Measurements from ENCODE around the gene SORBS1.

- TF ChIP-seq, protein P1, sequence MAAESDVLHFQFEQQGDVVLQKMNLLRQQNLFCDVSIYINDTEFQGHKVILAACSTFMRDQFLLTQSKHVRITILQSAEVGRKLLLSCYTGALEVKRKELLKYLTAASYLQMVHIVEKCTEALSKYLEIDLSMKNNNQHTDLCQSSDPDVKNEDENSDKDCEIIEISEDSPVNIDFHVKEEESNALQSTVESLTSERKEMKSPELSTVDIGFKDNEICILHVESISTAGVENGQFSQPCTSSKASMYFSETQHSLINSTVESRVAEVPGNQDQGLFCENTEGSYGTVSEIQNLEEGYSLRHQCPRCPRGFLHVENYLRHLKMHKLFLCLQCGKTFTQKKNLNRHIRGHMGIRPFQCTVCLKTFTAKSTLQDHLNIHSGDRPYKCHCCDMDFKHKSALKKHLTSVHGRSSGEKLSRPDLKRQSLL (tag by site-specific recombination; IDR thresholded peaks at IDR 0.05): no peak
- TF ChIP-seq ZNF530 (tag by site-specific recombination; IDR thresholded peaks at IDR 0.05; ENCODE audit: low read depth) (no peak), ZSCAN16 (tag by site-specific recombination; IDR thresholded peaks at IDR 0.05) (no peak)
Measured at GRCh38 chr10:95564291-95564690, 3.1 kb upstream of the SORBS1 start.

Data from HEK293 (cell line).